HG03095 (cell line): ENCODE results near the gene PDE4D.

ENCODE experiments used
- ATAC-seq: cut with Tn5 transposase; IDR thresholded peaks from one replicate; pipeline ENCODE4 v1.9.1; 2021; ENCODE audit warnings: moderate library complexity; ENCODE audit not compliant: unreplicated experiment

Gene PDE4D

DNA sequence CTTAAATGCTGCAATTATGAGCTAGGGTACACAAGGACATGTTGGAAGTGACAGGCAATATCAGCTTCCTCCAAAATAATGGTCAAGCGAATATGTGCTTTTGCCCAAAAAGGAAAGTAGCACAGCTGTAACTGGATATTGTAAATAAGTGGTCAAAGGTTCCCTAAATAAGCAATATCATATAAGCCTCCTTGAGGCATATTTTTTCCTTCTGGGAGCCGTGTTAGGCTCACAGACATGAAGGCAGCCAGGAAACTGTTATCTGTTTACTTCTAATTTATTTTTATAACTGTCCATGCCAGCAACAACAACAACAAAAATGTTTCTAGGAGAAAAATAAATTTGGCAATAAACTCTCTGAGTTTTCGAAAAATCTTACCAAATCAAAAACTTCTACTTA lies 648.3 kb downstream of the PDE4D start:
- ATAC-seq: no peak

- no peak for ATAC-seq
Measured at GRCh38 chr5:59241552-59241951, 652.0 kb downstream of the PDE4D start.

GRCh38 chr5:59241119-59241518 lies 652.4 kb downstream of the PDE4D start:
- no peak for ATAC-seq

DNA sequence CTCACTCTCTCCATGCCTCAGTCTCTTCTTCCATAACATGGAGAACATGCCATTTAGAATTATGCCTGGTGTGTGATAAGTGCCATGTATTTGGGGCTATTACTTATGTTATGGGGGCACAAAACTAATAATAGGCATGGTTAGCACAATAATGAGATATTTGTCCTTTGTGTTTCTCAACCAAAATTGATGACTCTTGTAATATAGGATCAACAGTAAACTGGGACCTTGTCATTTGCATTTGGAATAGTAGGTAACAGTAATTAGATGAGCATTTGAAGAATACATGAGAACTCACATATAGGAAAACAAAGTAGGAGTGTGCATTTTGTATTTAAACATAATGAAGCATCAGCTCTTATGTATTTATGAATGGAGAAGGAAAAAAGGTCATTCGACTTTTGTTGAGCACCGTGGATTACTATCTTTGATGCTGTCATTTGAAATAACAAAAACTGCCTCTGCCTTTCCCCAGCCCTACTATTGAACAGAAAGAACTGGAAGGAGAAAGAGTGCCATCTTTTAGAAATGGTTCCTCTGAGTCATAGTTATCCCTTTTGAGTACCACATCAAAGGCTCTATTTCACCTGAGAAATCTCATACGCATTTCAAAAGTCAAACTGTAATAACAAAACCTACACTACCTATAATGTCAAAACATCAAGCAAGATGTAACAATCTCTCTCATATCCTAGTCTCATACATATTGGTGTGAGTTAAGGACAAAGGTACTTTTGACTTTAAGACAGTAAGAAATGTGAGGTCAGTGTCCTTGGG lies 655.2 kb downstream of the PDE4D start:
- ATAC-seq: no peak

DNA sequence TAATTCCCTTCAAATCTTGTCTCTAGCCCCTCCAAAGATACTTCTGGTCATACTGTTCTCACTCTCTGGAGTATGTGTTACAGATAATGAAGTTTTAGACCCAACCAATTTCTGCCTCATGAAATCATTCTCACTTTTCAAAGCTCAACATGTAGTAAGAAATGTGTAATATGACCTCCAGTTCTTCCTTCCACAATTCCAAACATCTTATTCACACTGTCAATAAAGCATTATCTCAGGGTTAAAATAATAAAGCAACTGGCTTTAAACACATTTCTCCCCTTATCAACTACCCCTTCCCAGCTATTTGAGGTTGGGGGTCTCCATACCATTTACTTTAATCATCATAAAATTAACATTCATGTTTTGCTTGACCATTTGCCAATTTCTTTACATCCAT lies 656.5 kb downstream of the PDE4D start:
- ATAC-seq: no peak

DNA sequence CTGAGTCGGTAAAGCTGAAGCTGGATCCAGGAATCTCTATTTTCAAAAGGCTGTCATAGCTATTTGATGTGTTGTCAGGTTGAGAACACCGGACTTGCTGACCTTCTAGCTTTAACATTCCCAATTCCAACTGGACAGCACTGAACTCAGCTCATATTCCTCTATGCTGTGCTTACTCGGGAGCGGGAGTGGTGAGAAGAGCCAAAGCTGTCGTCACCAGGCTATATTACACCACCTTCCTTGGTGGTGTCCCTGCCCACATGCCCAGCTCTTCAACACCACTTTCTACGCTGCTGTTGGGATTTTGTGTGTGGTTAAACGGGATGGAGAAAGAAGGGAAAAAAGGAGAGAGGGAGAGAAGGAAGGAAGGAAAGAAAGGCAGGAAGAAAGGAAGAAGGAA lies 657.1 kb downstream of the PDE4D start:
- ATAC-seq: no peak

- no peak for ATAC-seq
Measured at GRCh38 chr5:59234236-59234635, 659.3 kb downstream of the PDE4D start.

- no peak for ATAC-seq
Measured at GRCh38 chr5:59231221-59231931, 662.1 kb downstream of the PDE4D start.

- no peak for ATAC-seq
Measured at GRCh38 chr5:59222687-59223511, 670.6 kb downstream of the PDE4D start.

DNA sequence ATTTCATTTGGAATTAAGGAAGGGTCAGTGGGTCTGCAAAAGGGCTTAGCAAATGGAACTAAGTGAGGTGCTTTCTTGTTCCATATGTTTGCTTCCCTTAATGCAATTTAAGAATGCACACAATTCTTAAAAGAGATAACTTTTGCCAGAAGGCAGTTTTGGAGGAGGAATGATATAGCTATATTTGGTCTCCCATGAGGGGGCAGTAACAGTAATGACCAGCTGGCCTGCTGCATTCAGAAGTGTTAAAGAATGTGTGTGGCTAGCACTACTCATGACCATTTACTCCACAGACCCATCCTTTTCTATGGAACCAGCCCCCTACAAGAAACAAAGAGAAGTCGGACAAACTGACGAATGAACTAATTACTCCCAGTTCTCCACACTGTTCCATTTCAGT lies 671.8 kb downstream of the PDE4D start:
- ATAC-seq: no peak

- ATAC-seq: no peak
Measured at GRCh38 chr5:59218424-59219045, 675.0 kb downstream of the PDE4D start.

DNA sequence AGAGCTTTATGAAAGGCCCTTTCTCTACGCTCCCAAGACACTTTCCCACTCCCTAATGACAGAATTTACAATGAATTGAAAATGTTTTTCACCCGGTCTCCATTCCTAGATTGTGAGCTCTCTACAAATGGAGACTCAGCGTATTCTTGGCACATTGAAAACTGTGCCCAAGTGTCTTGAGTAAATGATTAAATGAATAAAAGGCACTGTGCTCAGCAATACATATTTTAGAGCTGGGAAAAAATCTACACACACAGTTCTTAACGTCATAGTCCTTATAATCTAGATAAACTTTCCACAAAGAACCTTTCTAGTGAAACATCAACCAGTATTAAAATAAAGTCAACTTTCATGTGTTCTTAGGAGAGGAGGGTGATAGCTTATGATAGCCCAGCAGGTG lies 676.7 kb downstream of the PDE4D start:
- no peak for ATAC-seq

GRCh38 chr5:59212596-59212995 lies 680.9 kb downstream of the PDE4D start:
- no peak for ATAC-seq

GRCh38 chr5:59209758-59210359 lies 683.7 kb downstream of the PDE4D start:
- ATAC-seq: no peak

DNA sequence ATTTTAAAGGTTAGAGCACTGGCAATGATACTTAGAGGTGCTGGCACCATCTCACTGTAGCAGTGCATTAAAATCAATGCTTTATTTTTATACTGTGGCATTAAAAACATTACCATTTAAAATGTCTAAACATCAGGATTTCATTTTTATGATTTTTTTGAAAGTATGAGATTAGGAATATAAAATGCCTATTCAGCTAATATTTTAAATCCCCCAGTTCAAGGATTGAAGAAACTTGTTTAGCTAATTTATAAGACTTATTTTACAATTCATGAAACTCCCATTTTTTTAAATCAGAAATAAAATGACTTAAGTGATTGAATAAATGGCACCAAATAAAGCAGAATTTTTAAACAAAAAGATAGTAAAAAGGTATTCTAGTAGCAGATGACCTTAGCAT lies 685.1 kb downstream of the PDE4D start:
- ATAC-seq: no peak

DNA sequence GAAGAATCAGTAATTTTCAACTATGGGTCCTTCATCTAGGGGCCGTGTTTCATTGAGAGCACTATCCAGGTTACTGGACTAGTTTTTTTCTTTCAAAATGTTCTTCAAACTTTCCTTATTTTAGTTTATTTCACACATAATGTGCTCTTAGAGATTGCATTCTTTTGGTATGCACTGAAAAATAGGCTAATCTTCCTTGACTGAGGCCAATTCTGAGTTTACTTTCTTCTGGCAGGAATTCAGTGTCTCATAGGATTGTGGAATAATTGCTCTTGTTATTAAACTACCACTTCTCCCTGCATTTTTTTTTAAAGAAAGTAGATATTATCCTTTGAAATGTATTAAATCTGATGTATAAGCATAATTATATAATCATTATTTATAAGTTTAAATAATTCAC lies 686.1 kb downstream of the PDE4D start:
- ATAC-seq: no peak

DNA sequence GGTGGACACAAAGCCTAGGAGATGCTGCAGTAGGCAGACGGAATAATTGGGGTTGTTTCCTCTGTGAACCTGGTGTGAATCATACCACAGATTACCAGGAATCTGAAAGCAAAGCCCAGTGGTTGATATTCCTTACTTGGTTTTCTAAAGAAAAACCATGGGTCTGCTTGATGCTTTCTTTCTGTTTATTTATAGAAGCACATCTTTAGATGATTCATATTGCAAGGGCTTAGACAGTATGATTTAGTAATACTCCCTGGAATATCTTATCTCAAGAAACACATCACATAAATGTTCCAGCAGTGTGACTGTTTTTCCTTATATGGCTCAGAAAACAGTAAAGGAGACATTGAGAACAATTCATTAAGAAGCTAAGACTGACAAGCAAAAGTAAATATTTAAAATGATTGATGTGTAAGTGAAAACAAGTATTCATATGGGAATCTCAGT lies 687.4 kb downstream of the PDE4D start:
- ATAC-seq: no peak

DNA sequence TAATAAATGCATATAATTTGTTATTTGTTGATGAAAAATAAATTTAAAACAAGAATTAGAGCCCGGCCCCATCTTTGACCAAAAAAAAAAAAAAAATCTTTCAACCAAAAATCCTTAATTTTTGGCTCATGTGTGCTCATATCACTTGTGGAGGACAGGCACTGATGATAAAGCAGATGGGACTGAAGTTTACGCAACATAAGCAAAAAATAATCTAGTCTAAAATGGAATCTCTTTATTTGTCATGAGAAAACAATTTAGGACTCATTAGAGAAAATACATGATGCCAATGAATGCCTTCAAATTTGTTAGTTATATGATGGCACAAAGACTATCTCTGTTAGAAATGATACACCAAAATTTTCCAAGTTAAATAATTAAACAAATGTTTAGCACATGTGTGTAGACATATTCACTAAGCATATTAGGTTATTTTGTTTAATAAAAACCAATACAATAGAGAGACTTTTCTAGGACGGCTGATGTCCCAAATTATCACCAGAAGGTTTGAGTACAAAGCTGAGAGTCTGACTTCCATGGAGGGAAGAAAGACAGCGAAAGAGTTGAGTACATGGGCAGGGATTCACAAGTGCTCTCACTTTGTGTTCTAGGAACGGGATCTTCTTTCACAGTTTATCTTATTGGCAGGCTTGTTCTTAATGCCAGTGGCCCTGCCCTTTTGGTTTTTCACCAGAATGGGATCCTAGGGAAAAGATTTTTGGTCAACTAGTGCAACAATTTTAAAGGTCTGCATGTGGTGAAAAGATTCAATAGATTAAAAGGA lies 689.2 kb downstream of the PDE4D start:
- no peak for ATAC-seq

DNA sequence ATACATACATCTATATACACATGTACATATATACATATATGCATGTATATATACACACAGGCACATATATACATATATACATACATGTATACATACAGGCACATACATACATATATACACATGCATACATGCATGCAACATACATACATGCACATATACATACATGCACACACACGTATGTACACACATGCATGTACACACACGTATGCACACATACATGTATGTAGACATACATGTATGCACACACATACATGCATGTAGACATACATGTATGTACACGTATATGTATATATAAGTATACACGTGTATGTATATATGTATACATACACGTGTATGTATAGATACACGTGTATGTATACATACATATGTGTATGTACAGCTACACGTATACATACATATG lies 693.7 kb downstream of the PDE4D start:
- no peak for ATAC-seq

DNA sequence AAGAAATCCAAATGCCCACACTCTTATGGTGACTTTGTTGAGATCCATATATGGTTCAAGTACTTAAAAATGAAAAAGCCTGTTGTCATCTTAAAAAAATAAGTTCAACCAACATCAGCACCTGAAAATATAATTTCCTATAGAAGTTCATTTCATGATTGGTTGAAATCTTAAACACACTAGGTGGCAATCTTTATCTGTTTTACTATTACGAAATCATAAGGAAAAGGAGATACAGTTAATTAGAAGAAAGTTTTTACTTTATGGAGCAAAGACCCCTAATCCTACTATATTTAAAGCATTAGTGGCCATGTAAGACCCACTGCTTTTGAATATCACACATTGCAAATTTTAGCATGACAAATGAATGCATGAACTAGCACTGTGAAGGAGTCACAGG lies 694.7 kb downstream of the PDE4D start:
- no peak for ATAC-seq
